Keratinocyte (primary cell): Measurements from ENCODE around the gene ACTL10. TPM values are rescaled to one million over a fixed set of nuclear protein-coding genes. Genes with fewer than 3 reads are reported as not detected.
"Not testable (repeated sequence)": the region's sequence is repeated elsewhere in the genome, so short reads cannot be mapped to it uniquely, and the experiment has no call there.

Source experiments
- DNase-seq: peaks from one replicate; pipeline ENCODE4 v3.0.0-alpha.2; 2011; ENCODE audit warnings: low read depth, missing footprints, low spot score
- FAIRE-seq: peaks from 2 replicates; lab custom pipeline; 2011; peaks lifted over from hg19 to GRCh38; lab: Jason Lieb, UNC
- H2AFZ ChIP-seq: 2 replicates; pipeline ENCODE4 v1.6.0; 2012; ENCODE audit warnings: low read length, control low read depth, inconsistent platforms; ENCODE audit not compliant: control insufficient read depth
- H3K27ac ChIP-seq: 2 replicates; pipeline ENCODE4 v1.5.1; 2011; ENCODE audit warnings: low read length; ENCODE audit not compliant: control insufficient read depth, insufficient read depth
- H3K27me3 ChIP-seq: 3 replicates; pipeline ENCODE4 v1.6.0; 2011; ENCODE audit warnings: low read length; ENCODE audit not compliant: control insufficient read depth, insufficient read depth; ENCODE audit errors: extremely low read depth
- H3K36me3 ChIP-seq, 2 experiments: 2 replicates in 1 of 2; 3 replicates in 1 of 2; pipeline ENCODE4 v1.5.1; 2011; ENCODE audit warnings: low read length in 2 of 2, mild to moderate bottlenecking in 1 of 2; ENCODE audit not compliant: control insufficient read depth in 2 of 2, insufficient read depth in 2 of 2; ENCODE audit errors: extremely low read depth in 1 of 2
- H3K4me1 ChIP-seq: 3 replicates; pipeline ENCODE4 v1.5.1; 2011; ENCODE audit warnings: low read length; ENCODE audit not compliant: control insufficient read depth, insufficient read depth; ENCODE audit errors: extremely low read depth
- H3K4me2 ChIP-seq: 3 replicates; pipeline ENCODE4 v1.6.0; 2011; ENCODE audit warnings: low read depth, low read length; ENCODE audit not compliant: control insufficient read depth, insufficient read depth; ENCODE audit errors: extremely low read depth
- H3K4me3 ChIP-seq, 3 experiments: fragments of 200-600 bp in 1 of 3; sonication (generic) in 1 of 3; 2 replicates in 2 of 3; 3 replicates in 1 of 3; pipeline ENCODE4 v1.5.1; 2011 to 2016; ENCODE audit warnings: low read length in 3 of 3, mild to moderate bottlenecking in 3 of 3, control low read depth in 2 of 3, inconsistent platforms in 1 of 3, low read depth in 1 of 3, mixed read lengths in 1 of 3, mixed run types in 1 of 3, moderate library complexity in 1 of 3; ENCODE audit not compliant: control insufficient read depth in 2 of 3, insufficient read depth in 2 of 3; ENCODE audit errors: extremely low read depth in 1 of 3
- H3K79me2 ChIP-seq: 2 replicates; pipeline ENCODE4 v1.6.0; 2012; ENCODE audit warnings: low read length; ENCODE audit not compliant: control insufficient read depth, insufficient read depth
- H3K9ac ChIP-seq: 3 replicates; pipeline ENCODE4 v1.6.0; 2011; ENCODE audit warnings: low read length; ENCODE audit not compliant: control insufficient read depth, insufficient read depth; ENCODE audit errors: extremely low read depth
- H3K9me1 ChIP-seq: 3 replicates; pipeline ENCODE4 v1.6.0; 2011; ENCODE audit warnings: low read length; ENCODE audit not compliant: control insufficient read depth, insufficient read depth; ENCODE audit errors: extremely low read depth
- H3K9me3 ChIP-seq: 2 replicates; pipeline ENCODE4 v1.5.1; 2012; ENCODE audit warnings: low read depth, low read length; ENCODE audit not compliant: control insufficient read depth
- H4K20me1 ChIP-seq: 3 replicates; pipeline ENCODE4 v1.6.0; 2011; ENCODE audit warnings: low read length; ENCODE audit not compliant: control insufficient read depth, insufficient read depth; ENCODE audit errors: extremely low read depth
- EZH2 ChIP-seq: IDR thresholded peaks from one replicate; pipeline ENCODE4 v1.6.1; 2012; ENCODE audit warnings: inconsistent platforms, mild to moderate bottlenecking, low read length, moderate library complexity
- dilution Hi-C: fragments of 300-500 bp; cut with MboI; formaldehyde crosslinking; loops from one replicate; pipeline ENCODE4 v1.7.0; 2020; ENCODE audit warnings: low sequenced_read_pairs; ENCODE audit not compliant: extremely low pct_ligation_motif_present
- polyA plus RNA-seq, 5 experiments: library from polyadenylated mRNA; depleted of rRNA in 3 of 5; stranded (reverse) in 3 of 5; stranded (forward) in 1 of 5; unstranded in 1 of 5; fragments of >200 nt; gene quantifications; 1 replicate in 1 of 5; 2 replicates in 3 of 5; 3 replicates in 1 of 5; pipeline versions ENCODE4 v1.2.1 to v1.2.3, GENCODE V29; 2011 to 2012; ENCODE audit warnings: missing spikeins in 2 of 5, low read depth in 1 of 5, low replicate concordance in 1 of 5
- TF ChIP-seq, protein P1 (sequence below), 3 experiments: IDR thresholded peaks in 1 of 3; conservative IDR thresholded peaks in 1 of 3; optimal IDR thresholded peaks in 1 of 3; 2 replicates in 2 of 3; 3 replicates in 1 of 3; pipeline versions ENCODE3 to v1.5.1; 2011; ENCODE audit warnings: low read length in 3 of 3, mild to moderate bottlenecking in 3 of 3, moderate library complexity in 2 of 3, control low read depth in 1 of 3, inconsistent platforms in 1 of 3; ENCODE audit not compliant: insufficient read depth in 2 of 3; ENCODE audit errors: extremely low read depth in 1 of 3

ACTL10 gene
- polyA plus RNA-seq, 1 donor (not counting 4 experiments of a cell fraction or from before 2014, with no cell fraction given): 0.28 TPM

DNA sequence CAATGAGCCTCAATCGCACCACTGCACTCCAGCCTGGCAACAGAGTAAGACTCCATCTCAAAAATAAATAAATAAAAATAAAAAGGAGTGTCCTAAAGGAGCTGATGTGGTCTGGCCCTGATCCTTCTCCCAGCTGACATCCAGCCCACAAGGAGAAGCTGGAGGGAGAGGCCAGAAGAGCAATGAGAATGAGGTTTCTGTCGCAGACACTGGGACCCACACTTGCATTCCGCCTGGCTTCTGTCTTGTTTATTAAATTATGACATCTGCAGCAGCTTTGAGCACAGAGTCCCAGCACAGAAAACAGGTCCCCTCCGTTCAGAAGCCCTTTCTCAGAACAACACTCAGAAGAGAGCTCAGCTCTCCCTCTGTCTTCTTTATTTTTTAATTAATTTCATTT, 29.7 kb downstream of the ACTL10 start:
- Histone ChIP-seq H4K20me1 (no peaks in the 10 kb centered on the region), H3K27me3 (no peaks in the 10 kb centered on the region), H3K4me2 (no peak overlapping the region), H3K4me3 (no peak overlapping the region), H3K9ac (no peak overlapping the region), H3K36me3 (no peaks in the 10 kb centered on the region), H3K9me1 (no peaks in the 10 kb centered on the region), H3K79me2 (no peaks in the 10 kb centered on the region), H3K27ac (no peak overlapping the region), H2AFZ (no peak overlapping the region), H3K9me3 (no peaks in the 10 kb centered on the region), H3K4me1 (no peaks in the 10 kb centered on the region)
- TF ChIP-seq, protein P1, sequence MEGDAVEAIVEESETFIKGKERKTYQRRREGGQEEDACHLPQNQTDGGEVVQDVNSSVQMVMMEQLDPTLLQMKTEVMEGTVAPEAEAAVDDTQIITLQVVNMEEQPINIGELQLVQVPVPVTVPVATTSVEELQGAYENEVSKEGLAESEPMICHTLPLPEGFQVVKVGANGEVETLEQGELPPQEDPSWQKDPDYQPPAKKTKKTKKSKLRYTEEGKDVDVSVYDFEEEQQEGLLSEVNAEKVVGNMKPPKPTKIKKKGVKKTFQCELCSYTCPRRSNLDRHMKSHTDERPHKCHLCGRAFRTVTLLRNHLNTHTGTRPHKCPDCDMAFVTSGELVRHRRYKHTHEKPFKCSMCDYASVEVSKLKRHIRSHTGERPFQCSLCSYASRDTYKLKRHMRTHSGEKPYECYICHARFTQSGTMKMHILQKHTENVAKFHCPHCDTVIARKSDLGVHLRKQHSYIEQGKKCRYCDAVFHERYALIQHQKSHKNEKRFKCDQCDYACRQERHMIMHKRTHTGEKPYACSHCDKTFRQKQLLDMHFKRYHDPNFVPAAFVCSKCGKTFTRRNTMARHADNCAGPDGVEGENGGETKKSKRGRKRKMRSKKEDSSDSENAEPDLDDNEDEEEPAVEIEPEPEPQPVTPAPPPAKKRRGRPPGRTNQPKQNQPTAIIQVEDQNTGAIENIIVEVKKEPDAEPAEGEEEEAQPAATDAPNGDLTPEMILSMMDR (optimal IDR thresholded peaks at IDR 0.05 in 1 of 3, IDR thresholded peaks at IDR 0.05 in 1 of 3, conservative IDR thresholded peaks at IDR 0.05 in 1 of 3; ENCODE audit: extremely low read depth in 1 of 3, insufficient read depth in 2 of 3, low read length in 3 of 3): no peak
- no peak for TF ChIP-seq EZH2
- dilution Hi-C loops: no loop called here
- FAIRE-seq: no peak
- DNase-seq: no peak

DNA sequence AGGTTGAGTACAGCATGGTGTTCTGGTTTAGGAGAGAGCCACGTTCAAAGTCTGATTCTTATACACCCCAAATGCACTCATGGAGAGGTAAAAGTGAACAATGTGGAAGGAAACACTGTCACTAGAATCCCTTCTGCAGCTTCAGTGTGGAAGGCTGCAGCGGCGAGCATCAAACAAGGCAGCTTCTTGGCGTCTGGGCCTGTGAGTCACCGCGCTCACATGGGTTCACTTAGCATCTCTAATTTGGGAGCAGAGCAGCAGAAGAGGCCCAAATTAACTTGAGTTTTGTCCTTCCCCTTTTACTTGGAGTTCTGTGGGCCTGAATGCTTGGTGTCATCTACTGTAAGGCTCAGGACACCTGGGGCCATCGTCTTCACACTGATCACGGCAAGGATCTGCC, 30.4 kb downstream of the ACTL10 start:
- Histone ChIP-seq H3K4me2 (no peak overlapping the region), H3K27ac (no peak overlapping the region), H3K36me3 (no peaks in the 10 kb centered on the region), H3K9me1 (no peaks in the 10 kb centered on the region), H3K9me3 (no peaks in the 10 kb centered on the region), H3K9ac (no peak overlapping the region), H3K79me2 (no peaks in the 10 kb centered on the region), H2AFZ (no peak overlapping the region), H3K4me1 (no peaks in the 10 kb centered on the region), H3K27me3 (no peaks in the 10 kb centered on the region), H3K4me3 (no peak overlapping the region), H4K20me1 (no peaks in the 10 kb centered on the region)
- no peak for FAIRE-seq
- DNase-seq: no peak
- no peak for TF ChIP-seq EZH2
- TF ChIP-seq, protein P1 (optimal IDR thresholded peaks at IDR 0.05 in 1 of 3, IDR thresholded peaks at IDR 0.05 in 1 of 3, conservative IDR thresholded peaks at IDR 0.05 in 1 of 3; ENCODE audit: extremely low read depth in 1 of 3, insufficient read depth in 2 of 3, low read length in 3 of 3): no peak
- dilution Hi-C loops: no loop called here

DNA sequence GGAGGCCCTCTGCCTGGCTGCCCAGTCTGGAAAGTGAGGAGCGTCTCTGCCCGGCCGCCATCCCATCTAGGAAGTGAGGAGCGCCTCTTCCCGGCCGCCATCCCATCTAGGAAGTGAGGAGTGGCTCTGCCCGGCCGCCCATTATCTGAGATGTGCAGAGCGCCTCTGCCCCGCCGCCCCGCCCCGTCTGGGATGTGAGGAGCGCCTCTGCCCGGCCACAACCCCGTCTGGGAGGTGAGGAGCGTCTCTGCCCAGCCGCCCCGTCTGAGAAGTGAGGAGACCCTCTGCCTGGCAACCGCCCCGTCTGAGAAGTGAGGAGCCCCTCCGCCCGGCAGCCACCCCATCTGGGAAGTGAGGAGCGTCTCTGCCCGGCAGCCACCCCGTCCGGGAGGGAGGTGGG, 32.2 kb downstream of the ACTL10 start:
- H3K36me3 ChIP-seq, H3K27ac ChIP-seq, H3K79me2 ChIP-seq, H3K4me1 ChIP-seq, H3K9me1 ChIP-seq, H3K9me3 ChIP-seq, H3K4me2 ChIP-seq, H3K9ac ChIP-seq, DNase-seq, H3K4me3 ChIP-seq, dilution Hi-C loops, H2AFZ ChIP-seq, FAIRE-seq, H4K20me1 ChIP-seq, H3K27me3 ChIP-seq: not testable (repeated sequence)

DNA sequence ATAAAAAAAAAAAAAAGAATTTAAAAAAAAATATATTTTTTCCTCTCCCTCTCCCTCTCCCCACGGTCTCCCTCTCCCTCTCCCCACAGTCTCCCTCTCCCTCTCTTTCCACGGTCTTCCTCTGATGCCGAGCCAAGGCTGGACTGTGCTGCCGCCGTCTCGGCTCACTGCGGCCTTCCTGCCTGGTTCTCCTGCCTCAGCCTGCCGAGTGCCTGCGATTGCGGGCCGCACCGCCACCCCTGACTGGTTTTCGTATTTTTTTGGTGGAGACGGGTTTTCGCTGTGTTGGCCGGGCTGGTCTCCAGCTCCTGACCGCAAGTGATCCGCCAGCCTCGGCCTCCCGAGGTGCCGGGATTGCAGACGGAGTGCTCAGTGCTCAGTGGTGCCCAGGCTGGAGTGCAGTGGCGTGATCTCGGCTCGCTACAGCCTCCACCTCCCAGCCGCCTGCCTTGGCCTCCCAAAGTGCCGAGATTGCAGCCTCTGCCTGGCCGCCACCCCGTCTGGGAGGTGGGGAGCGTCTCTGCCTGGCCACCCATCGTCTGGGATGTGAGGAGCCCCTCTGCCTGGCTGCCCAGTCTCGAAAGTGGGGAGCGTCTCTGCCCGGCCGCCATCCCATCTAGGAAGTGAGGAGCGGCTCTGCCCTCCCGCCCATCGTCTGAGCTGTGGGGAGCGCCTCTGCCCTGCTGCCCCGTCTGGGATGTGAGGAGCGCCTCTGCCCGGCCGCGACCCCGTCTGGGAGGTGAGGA, 34.1 kb downstream of the ACTL10 start:
- H2AFZ ChIP-seq, H3K4me2 ChIP-seq, H4K20me1 ChIP-seq, dilution Hi-C loops, FAIRE-seq, H3K36me3 ChIP-seq, H3K27ac ChIP-seq, H3K9ac ChIP-seq, H3K4me3 ChIP-seq, H3K9me1 ChIP-seq, H3K27me3 ChIP-seq, DNase-seq, H3K9me3 ChIP-seq, H3K4me1 ChIP-seq, H3K79me2 ChIP-seq: not testable (repeated sequence)
